H1 (cell line): ENCODE measurements around the gene PTP4A1. TPM values are rescaled to one million over a fixed set of nuclear protein-coding genes. Genes with fewer than 3 reads are reported as not detected.

Experiments used
- CTBP2 ChIP-seq: IDR thresholded peaks from 2 replicates; pipeline ENCODE4 v1.7.0; 2011; ENCODE audit warnings: borderline replicate concordance, mild to moderate bottlenecking, moderate library complexity, mixed read lengths, low read length; ENCODE audit not compliant: insufficient read depth, insufficient read length
- HDAC2 ChIP-seq, 2 experiments: fragments of 300-600 bp in 1 of 2; sonication (generic) in 1 of 2; IDR thresholded peaks; 2 replicates each; pipeline ENCODE4 v1.6.1; 2011 to 2012; ENCODE audit warnings: low read depth in 2 of 2, low read length in 2 of 2, mild to moderate bottlenecking in 2 of 2, moderate library complexity in 2 of 2, borderline replicate concordance in 1 of 2, inconsistent platforms in 1 of 2
- NRF1 ChIP-seq: IDR thresholded peaks from 2 replicates; pipeline ENCODE4 v1.6.1; 2011; ENCODE audit warnings: mild to moderate bottlenecking, low read depth, low read length, improper control_type of control experiment
- RAD21 ChIP-seq, 2 experiments: IDR thresholded peaks in 1 of 2; conservative IDR thresholded peaks in 1 of 2; 2 replicates each; pipeline ENCODE4 v1.6.1; 2011; ENCODE audit warnings: low read depth in 2 of 2, low read length in 2 of 2, improper control_type of control experiment in 1 of 2, inconsistent platforms in 1 of 2, mild to moderate bottlenecking in 1 of 2, moderate library complexity in 1 of 2
- SP2 ChIP-seq: IDR thresholded peaks from 2 replicates; pipeline ENCODE4 v1.6.1; 2012; ENCODE audit warnings: mild to moderate bottlenecking, low read length, inconsistent platforms
- polyA plus RNA-seq, 7 experiments: library from polyadenylated mRNA; depleted of rRNA in 3 of 7; stranded (reverse) in 5 of 7; unstranded in 2 of 7; fragments of >200 nt in 5 of 7; fragments of 200-250 nt in 2 of 7; gene quantifications; 1 replicate in 5 of 7; 2 replicates in 1 of 7; 4 replicates in 1 of 7; pipeline versions ENCODE4 v1.2.1 to v1.2.3, GENCODE V29; 2011 to 2013; ENCODE audit warnings: missing spikeins in 2 of 7, mixed read lengths in 2 of 7
- total RNA-seq: library from RNA; stranded (reverse); fragmentation: NEBNext Ultra II Directional; extraction: Animal tissue kit (Norgen Biotek cat#: 25700); gene quantifications from 2 replicates; pipeline ENCODE4 v1.2.1, GENCODE V29; 2021

Gene PTP4A1
- total and polyA plus RNA-seq, 2 of the 8 experiments (the other 6 are each of a cell fraction or from before 2014, with no cell fraction given): 21.1 to 76.3 TPM

- TF ChIP-seq CTBP2 (no peak), HDAC2 (IDR thresholded peaks at IDR 0.05; ENCODE audit: borderline replicate concordance in 1 of 2, low read depth in 2 of 2, low read length in 2 of 2) (no peak), NRF1 (no peak), RAD21 (IDR thresholded peaks at IDR 0.05 in 1 of 2, conservative IDR thresholded peaks at IDR 0.05 in 1 of 2; ENCODE audit: low read depth in 2 of 2, low read length in 2 of 2) (no peak), SP2 (no peak)
Measured at GRCh38 chr6:63533026-63533425, 39.3 kb upstream of the PTP4A1 start (continued).
